T-helper 1 cell (primary cell): ENCODE data around the gene CACNA2D1.

Experiments
- DNase-seq, 5 donors: peaks; one replicate each; pipeline ENCODE4 v3.0.0-alpha.2; 2012 to 2020

Gene CACNA2D1

GRCh38 chr7:81932936-81933335 is 510.6 kb downstream of the CACNA2D1 start:
- no peak for DNase-seq

DNA sequence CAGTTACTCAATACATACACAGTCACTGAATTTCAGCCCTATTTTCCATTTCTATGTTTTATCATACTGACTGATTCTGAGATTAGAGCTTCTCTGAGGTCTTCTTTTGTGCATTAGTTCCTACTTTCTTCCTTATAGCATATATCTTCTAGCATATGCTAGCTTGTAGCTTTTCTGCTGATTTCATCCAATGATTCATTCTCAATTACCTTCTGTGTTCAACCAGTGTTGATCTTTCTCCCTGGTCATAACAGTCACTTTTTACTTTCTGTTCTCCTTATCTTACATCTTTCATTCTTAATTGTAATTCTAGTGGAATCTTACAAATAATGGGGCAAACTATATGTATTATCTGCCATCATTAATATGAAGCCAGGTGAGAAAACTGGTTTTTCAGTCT is 514.2 kb downstream of the CACNA2D1 start:
- no peak for DNase-seq

- no peak for DNase-seq
These were observed 517.4 kb downstream of the CACNA2D1 start for GRCh38 chr7:81926154-81926553.

DNA sequence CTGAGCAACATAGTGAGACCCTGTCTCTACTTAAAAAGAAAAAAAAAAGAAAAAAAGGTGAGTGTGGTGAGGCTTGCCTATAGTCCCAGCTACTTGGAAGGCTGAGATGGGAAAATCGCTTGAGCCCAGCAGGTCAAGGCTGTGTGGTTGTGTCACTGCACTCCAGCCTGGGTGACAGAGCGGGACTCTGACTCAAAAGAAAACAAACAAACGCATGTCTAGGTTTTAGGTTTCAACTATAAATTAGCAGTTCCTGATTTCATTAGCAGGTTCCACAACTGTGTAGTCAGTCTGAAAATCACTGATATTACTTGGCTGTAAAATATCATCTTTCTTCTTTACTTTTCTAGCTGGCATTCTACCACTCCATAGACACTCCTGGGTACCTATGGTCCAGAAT is 518.0 kb downstream of the CACNA2D1 start:
- DNase-seq, result no peak

- DNase-seq, result no peak
These were observed 519.1 kb downstream of the CACNA2D1 start for GRCh38 chr7:81924494-81924893.

DNA sequence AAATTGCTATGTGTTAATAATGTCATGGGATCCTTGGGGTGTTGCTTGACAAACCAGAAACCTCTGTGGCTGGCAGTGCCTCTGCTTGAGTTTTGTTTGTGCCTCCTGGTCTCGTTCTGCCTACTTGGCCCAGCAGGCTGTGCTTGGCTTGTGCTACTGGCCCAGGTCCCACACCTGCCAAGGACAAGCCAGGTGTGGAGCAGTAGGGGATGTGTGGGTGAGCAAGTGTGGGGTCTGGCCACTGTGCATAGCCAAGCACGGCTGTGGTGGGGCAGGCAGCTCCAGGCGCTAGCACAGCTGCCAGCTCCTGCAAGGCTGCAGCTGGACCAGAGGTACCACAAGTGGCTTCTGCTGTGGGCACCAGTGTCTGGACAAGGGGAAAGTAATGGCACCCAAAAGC is 524.1 kb downstream of the CACNA2D1 start:
- DNase-seq, result no peak

DNA sequence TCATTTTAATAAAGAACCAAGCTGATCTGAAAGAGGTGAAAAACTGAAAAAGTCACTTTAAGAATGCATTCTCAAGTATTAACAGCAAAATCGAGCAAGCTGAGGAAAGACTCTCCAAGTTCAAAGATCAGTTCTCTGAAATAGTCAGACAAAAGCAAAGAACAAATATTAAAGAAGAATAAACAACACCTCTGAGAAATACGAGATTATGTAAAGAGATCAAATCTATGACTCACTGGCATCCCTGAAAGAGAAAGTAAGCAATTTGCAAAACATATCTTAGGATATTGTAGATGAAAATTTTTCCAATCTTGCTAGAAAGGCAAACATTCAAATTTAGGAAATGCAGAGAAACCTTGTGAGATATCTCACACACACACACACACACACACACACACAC is 535.4 kb downstream of the CACNA2D1 start:
- DNase-seq, result no peak

DNA sequence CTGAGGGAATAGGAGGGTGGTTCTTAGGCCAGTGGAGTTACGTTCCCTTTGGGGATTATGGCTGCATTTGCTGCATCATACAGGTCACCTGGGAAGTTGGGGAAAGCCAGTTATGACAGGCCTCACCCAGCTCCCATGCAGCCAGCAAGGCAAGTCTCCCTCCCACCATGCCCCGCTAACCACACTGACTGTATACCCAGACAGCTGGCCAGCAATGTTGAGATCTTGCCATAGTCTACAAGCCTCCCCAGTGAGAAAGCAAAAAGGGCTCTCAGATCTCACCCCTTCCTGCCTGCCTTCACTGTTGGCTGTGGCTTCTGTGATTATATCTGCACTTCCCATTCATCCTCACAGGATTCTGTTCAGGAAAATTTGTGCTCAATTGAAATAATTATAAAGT is 540.5 kb downstream of the CACNA2D1 start:
- no peak for DNase-seq

DNA sequence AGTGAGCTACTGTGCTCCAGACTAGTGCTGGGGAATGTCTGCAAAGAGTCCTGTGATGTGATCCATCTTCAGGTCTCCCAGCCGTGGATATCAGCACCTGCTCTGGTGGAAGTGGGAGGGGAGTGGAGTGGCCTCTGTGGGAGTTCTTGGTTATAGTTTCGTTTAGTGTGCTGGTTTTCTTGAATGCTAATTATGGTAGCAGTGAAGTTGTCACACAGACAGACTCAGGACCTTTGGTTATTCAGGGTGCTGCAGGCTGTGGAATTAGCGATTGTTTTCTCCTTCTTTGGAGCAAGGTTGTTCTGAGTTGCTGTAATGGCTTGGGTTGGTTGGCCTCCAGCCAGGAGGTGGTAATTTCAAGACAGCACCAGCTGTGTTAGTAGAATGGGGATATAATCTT is 541.0 kb downstream of the CACNA2D1 start:
- DNase-seq, result no peak
